Epithelial cell of proximal tubule (primary cell): ENCODE measurements around the gene ZNF768. TPM values are rescaled to one million over a fixed set of nuclear protein-coding genes. Genes with fewer than 3 reads are reported as not detected.

ENCODE experiments used
- DNase-seq: peaks from one replicate; pipeline ENCODE4 v3.0.0-alpha.2; 2011; ENCODE audit warnings: low read depth
- H3K4me3 ChIP-seq: 2 replicates; pipeline ENCODE4 v1.5.1; 2011; ENCODE audit warnings: low read depth, mild to moderate bottlenecking, low read length
- CTCF ChIP-seq: conservative IDR thresholded peaks from 2 replicates; pipeline ENCODE4 v1.5.1; 2012; ENCODE audit warnings: low read depth, mild to moderate bottlenecking, low read length
- total RNA-seq: library from RNA; depleted of rRNA; stranded (reverse); fragments of >200 nt; gene quantifications from 2 replicates; pipeline ENCODE4 v1.2.3, GENCODE V29; 2015

The ZNF768 gene
- total RNA-seq, 1 donor from 2014 or later, result 35.2 TPM

GRCh38 chr16:30567991-30568638 is 41.7 kb upstream of the ZNF768 start:
- no peak overlapping the region for H3K4me3 ChIP-seq
- no peak for TF ChIP-seq CTCF
- no peak for DNase-seq

- no peak overlapping the region for H3K4me3 ChIP-seq
- DNase-seq, result no peak
- TF ChIP-seq CTCF, result no peak
These were observed 41.0 kb upstream of the ZNF768 start for GRCh38 chr16:30567160-30567990.

- DNase-seq, result no peak
- no peak overlapping the region for H3K4me3 ChIP-seq
These were observed 40.2 kb upstream of the ZNF768 start for GRCh38 chr16:30566531-30566930.

GRCh38 chr16:30565984-30566383 is 39.6 kb upstream of the ZNF768 start:
- no peak for TF ChIP-seq CTCF
- no peak for DNase-seq
- H3K4me3 ChIP-seq, result no peak overlapping the region

More at GRCh38 chr16:30566531-30566930, 40.2 kb upstream of the ZNF768 start:
- no peak for TF ChIP-seq CTCF

- no peak for TF ChIP-seq CTCF
- no peak for DNase-seq
- H3K4me3 ChIP-seq, result no peak overlapping the region
These were observed 39.2 kb upstream of the ZNF768 start for GRCh38 chr16:30565526-30565925.

GRCh38 chr16:30562021-30562420 is 35.7 kb upstream of the ZNF768 start:
- H3K4me3 ChIP-seq, result no peak overlapping the region
- DNase-seq, result no peak
- TF ChIP-seq CTCF, result no peak
